Measurements from ENCODE around the gene ANKRD61. TPM values are rescaled to one million over a fixed set of nuclear protein-coding genes. Genes with fewer than 3 reads are reported as not detected.
A peak's percentile ranks its signal among the peaks of the same experiment; 100 is the strongest.
"Not testable (repeated sequence)": the region's sequence is repeated elsewhere in the genome, so short reads cannot be mapped to it uniquely, and the experiment has no call there.

Gene ANKRD61
- polyA plus RNA-seq, 2 of the 4 experiments (the other 2 are of a cell fraction) = 0.37 to 1.1 TPM

DNA sequence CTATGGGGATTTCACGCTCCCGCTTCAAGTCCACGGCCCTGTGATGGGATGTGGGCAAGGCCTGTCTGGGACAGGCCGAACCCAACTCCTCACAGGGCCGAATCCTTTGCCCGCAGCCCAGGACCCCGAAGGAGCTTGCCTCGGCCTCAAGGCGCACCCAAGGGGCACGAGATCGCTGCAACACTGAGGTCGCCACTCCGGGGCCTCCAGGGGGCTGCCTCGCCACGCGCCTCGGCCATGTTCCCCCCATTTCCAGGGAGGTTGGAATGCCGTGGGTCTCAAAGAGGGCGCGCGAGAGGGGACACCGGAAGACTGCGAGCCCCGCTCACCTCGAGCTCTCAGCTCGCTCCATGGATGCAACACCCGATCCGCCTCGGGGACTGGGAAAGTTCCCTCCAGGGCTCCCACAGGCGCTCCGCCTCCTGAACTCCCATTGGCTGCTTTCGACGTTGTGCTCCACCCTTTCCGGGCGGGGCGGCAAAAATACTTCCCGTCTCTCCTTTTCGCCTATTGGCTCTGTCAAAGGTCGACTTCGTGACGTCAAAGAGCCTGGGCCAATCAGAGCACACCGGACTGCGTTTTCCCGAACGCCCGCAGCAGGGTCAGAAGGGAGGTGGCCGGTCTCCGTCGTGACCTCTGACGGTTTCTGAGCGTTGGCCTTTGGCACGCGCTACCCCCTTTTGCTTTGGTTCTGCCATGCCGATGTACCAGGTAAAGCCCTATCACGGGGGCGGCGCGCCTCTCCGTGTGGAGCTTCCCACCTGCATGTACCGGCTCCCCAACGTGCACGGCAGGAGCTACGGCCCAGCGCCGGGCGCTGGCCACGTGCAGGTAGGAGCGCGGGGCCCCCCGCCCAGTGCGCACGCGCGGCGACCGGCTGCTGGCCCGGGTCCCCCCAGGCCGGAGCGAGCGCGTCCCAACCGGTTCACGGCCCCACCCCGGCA lies 22.2 kb upstream of the ANKRD61 start, which contains the start of the genes AIMP2 and PMS2 (continued):
- TF ChIP-seq, protein P1, sequence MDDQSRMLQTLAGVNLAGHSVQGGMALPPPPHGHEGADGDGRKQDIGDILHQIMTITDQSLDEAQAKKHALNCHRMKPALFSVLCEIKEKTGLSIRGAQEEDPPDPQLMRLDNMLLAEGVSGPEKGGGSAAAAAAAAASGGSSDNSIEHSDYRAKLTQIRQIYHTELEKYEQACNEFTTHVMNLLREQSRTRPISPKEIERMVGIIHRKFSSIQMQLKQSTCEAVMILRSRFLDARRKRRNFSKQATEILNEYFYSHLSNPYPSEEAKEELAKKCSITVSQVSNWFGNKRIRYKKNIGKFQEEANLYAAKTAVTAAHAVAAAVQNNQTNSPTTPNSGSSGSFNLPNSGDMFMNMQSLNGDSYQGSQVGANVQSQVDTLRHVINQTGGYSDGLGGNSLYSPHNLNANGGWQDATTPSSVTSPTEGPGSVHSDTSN (IDR thresholded peaks at IDR 0.05) = no peak
- TF ChIP-seq POLR2AphosphoS2 (conservative IDR thresholded peaks at IDR 0.05; ENCODE audit: low read length) (no peak), RNF2 (IDR thresholded peaks at IDR 0.05; ENCODE audit: borderline replicate concordance, low read depth) (no peak), FOXS1 (CRISPR knock-in tag; IDR thresholded peaks at IDR 0.05) (0 out of 2 replicates have a peak, but pooled peaks have one; percentile 65), MYC (IDR thresholded peaks at IDR 0.05; ENCODE audit: borderline replicate concordance, low read length) (peak; percentile 98), HEYL (CRISPR knock-in tag; IDR thresholded peaks at IDR 0.05) (no peak), HOXA7 (CRISPR knock-in tag; IDR thresholded peaks at IDR 0.05) (no peak), PHF8 (IDR thresholded peaks at IDR 0.05; ENCODE audit: borderline replicate concordance, low read depth) (peak; percentile 83; the same call in 1 of the 2 replicates), ZFP36 (IDR thresholded peaks at IDR 0.05; ENCODE audit: borderline replicate concordance, partially characterized antibody) (no peak), EHMT2 (IDR thresholded peaks at IDR 0.05; ENCODE audit: low read depth) (no peak), MAFK (IDR thresholded peaks at IDR 0.05; ENCODE audit: partially characterized antibody) (no peak), RAD21 (conservative IDR thresholded peaks at IDR 0.05 in 1 of 2, IDR thresholded peaks at IDR 0.05 in 1 of 2) (no peak; a peak in 1 of 5 replicates), KDM1A (IDR thresholded peaks at IDR 0.05; ENCODE audit: low read depth) (no peak), NPAS2 (CRISPR knock-in tag; IDR thresholded peaks at IDR 0.05; ENCODE audit: borderline replicate concordance) (peak; percentile 48; the same call in 1 of the 2 replicates), SMC3 (IDR thresholded peaks at IDR 0.05) (peak; percentile 20; the same call in 1 of the 3 replicates), CHD2 (IDR thresholded peaks at IDR 0.05; ENCODE audit: low read length, partially characterized antibody) (no peak), CBX8 (IDR thresholded peaks at IDR 0.05) (no peak), RCOR1 (IDR thresholded peaks at IDR 0.05; ENCODE audit: low read depth, low read length) (no peak), FOSB (CRISPR knock-in tag; IDR thresholded peaks at IDR 0.05) (no peak), GATA3 (IDR thresholded peaks at IDR 0.05; ENCODE audit: borderline replicate concordance) (no peak; the same call in 1 of the 2 replicates), CHD4 (IDR thresholded peaks at IDR 0.05; ENCODE audit: borderline replicate concordance) (no peak), ZSCAN20 (CRISPR knock-in tag; IDR thresholded peaks at IDR 0.05) (no peak)
- TF ChIP-seq, protein P2, sequence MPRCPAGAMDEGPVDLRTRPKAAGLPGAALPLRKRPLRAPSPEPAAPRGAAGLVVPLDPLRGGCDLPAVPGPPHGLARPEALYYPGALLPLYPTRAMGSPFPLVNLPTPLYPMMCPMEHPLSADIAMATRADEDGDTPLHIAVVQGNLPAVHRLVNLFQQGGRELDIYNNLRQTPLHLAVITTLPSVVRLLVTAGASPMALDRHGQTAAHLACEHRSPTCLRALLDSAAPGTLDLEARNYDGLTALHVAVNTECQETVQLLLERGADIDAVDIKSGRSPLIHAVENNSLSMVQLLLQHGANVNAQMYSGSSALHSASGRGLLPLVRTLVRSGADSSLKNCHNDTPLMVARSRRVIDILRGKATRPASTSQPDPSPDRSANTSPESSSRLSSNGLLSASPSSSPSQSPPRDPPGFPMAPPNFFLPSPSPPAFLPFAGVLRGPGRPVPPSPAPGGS (IDR thresholded peaks at IDR 0.05) = peak; percentile 97
- TF ChIP-seq, protein P3, sequence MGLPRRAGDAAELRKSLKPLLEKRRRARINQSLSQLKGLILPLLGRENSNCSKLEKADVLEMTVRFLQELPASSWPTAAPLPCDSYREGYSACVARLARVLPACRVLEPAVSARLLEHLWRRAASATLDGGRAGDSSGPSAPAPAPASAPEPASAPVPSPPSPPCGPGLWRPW (IDR thresholded peaks at IDR 0.05) = no peak
- TF ChIP-seq, protein P4, sequence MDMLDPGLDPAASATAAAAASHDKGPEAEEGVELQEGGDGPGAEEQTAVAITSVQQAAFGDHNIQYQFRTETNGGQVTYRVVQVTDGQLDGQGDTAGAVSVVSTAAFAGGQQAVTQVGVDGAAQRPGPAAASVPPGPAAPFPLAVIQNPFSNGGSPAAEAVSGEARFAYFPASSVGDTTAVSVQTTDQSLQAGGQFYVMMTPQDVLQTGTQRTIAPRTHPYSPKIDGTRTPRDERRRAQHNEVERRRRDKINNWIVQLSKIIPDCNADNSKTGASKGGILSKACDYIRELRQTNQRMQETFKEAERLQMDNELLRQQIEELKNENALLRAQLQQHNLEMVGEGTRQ (IDR thresholded peaks at IDR 0.05) = peak; percentile 69
- TF ChIP-seq, protein P5, sequence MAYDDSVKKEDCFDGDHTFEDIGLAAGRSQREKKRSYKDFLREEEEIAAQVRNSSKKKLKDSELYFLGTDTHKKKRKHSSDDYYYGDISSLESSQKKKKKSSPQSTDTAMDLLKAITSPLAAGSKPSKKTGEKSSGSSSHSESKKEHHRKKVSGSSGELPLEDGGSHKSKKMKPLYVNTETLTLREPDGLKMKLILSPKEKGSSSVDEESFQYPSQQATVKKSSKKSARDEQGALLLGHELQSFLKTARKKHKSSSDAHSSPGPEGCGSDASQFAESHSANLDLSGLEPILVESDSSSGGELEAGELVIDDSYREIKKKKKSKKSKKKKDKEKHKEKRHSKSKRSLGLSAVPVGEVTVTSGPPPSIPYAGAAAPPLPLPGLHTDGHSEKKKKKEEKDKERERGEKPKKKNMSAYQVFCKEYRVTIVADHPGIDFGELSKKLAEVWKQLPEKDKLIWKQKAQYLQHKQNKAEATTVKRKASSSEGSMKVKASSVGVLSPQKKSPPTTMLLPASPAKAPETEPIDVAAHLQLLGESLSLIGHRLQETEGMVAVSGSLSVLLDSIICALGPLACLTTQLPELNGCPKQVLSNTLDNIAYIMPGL (CRISPR knock-in tag; IDR thresholded peaks at IDR 0.05; ENCODE audit: borderline replicate concordance) = no peak
- TF ChIP-seq, protein P6, sequence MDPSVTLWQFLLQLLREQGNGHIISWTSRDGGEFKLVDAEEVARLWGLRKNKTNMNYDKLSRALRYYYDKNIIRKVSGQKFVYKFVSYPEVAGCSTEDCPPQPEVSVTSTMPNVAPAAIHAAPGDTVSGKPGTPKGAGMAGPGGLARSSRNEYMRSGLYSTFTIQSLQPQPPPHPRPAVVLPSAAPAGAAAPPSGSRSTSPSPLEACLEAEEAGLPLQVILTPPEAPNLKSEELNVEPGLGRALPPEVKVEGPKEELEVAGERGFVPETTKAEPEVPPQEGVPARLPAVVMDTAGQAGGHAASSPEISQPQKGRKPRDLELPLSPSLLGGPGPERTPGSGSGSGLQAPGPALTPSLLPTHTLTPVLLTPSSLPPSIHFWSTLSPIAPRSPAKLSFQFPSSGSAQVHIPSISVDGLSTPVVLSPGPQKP (IDR thresholded peaks at IDR 0.05; ENCODE audit: low read depth, low read length) = no peak
- TF ChIP-seq, protein P7, sequence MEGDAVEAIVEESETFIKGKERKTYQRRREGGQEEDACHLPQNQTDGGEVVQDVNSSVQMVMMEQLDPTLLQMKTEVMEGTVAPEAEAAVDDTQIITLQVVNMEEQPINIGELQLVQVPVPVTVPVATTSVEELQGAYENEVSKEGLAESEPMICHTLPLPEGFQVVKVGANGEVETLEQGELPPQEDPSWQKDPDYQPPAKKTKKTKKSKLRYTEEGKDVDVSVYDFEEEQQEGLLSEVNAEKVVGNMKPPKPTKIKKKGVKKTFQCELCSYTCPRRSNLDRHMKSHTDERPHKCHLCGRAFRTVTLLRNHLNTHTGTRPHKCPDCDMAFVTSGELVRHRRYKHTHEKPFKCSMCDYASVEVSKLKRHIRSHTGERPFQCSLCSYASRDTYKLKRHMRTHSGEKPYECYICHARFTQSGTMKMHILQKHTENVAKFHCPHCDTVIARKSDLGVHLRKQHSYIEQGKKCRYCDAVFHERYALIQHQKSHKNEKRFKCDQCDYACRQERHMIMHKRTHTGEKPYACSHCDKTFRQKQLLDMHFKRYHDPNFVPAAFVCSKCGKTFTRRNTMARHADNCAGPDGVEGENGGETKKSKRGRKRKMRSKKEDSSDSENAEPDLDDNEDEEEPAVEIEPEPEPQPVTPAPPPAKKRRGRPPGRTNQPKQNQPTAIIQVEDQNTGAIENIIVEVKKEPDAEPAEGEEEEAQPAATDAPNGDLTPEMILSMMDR (IDR thresholded peaks at IDR 0.05) = no peak; the same call in 2 of the 3 replicates

DNA sequence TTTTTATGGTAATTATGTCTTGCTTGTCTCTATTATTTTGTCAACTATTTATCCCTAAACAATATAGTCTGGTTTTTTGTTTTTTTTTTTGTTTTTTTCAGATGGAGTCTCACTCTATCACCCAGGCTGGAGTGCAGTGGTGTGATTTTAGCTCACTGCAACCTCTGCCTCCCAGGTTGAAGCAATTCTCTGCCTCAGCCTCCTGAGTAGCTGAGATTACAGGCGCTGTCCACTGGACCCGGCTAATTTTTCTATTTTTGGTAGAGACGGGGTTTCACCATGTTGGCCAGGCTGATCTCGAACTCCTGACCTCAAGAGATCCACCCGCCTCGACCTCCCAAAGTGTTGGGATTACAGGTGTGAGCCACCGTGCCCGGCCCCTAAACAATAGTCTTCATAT lies 20.8 kb upstream of the ANKRD61 start:
- DNase-seq (ENCODE audit: low read depth in 1 of 2, low spot score in 1 of 2); FAIRE-seq; H3K9me3 ChIP-seq; CTCF ChIA-PET; ATAC-seq: not testable (repeated sequence)
- Histone ChIP-seq H3K27ac (peak overlapping the region; percentile 77 to 95), H3K4me2 (peak overlapping the region; percentile 95), H3K4me3 (peak overlapping the region; percentile 71), H3K4me1 (peaks cover 37% of the 10 kb centered on the region; the same call in 2 of the 3 replicates)
- 80% methylated on average over 8 of the region's 8 CpGs for WGBS (ENCODE audit: missing lambda C conversion rate)
- POLR2A ChIA-PET = interaction anchor here (0.6 to 1.9 kb wide), 2 partner anchors 13 to 298 kb away, joined by 3 to 6 read pairs; no protein-coding TSS in a partner anchor

Measured in A549 (cell line).